GM12878 (cell line): ENCODE measurements around the gene MED19. TPM values are rescaled to one million over a fixed set of nuclear protein-coding genes. Genes with fewer than 3 reads are reported as not detected.

Experiments
- ASH2L ChIP-seq: fragments of 300-600, 200-600 bp; sonication (generic); IDR thresholded peaks from 2 replicates; pipeline ENCODE4 v1.6.1; 2017; ENCODE audit warnings: low read depth, mild to moderate bottlenecking, borderline replicate concordance
- BACH1 ChIP-seq: fragments of 450-650 bp; IDR thresholded peaks from 2 replicates; pipeline ENCODE4 v1.6.1; 2017; ENCODE audit warnings: mild to moderate bottlenecking, borderline replicate concordance
- CBX5 ChIP-seq: sonication (generic); IDR thresholded peaks from 2 replicates; pipeline ENCODE4 v1.6.1; 2016; ENCODE audit warnings: low read depth, moderate library complexity, mild to moderate bottlenecking, inconsistent platforms
- CHD1 ChIP-seq: IDR thresholded peaks from 2 replicates; pipeline ENCODE4 v1.6.1; 2012; ENCODE audit warnings: low read depth, low read length, improper control_type of control experiment
- CREB1 ChIP-seq: IDR thresholded peaks from 2 replicates; pipeline ENCODE4 v1.6.1; 2012; ENCODE audit warnings: low read depth, mild to moderate bottlenecking, inconsistent platforms
- E2F4 ChIP-seq: IDR thresholded peaks from 2 replicates; pipeline ENCODE4 v1.6.1; 2012; ENCODE audit warnings: low read depth, low read length, improper control_type of control experiment
- GATAD2B ChIP-seq: fragments of 450-650 bp; conservative IDR thresholded peaks from 2 replicates; pipeline ENCODE4 v1.6.1; 2017; ENCODE audit warnings: low read depth, mild to moderate bottlenecking, moderate library complexity
- HDAC6 ChIP-seq: fragments of 200-600 bp; sonication (generic); IDR thresholded peaks from one replicate; pipeline ENCODE4 v1.8.0; 2017; ENCODE audit warnings: antibody characterized with exemption; ENCODE audit not compliant: unreplicated experiment
- IRF5 ChIP-seq: fragments of 450-650 bp; IDR thresholded peaks from 2 replicates; pipeline ENCODE4 v1.6.1; 2017; ENCODE audit warnings: borderline replicate concordance
- KLF5 ChIP-seq: fragments of 450-650 bp; IDR thresholded peaks from 2 replicates; pipeline ENCODE4 v1.6.1; 2014; ENCODE audit warnings: mild to moderate bottlenecking; ENCODE audit not compliant: partially characterized antibody
- MTA3 ChIP-seq: IDR thresholded peaks from 2 replicates; pipeline ENCODE4 v1.6.1; 2012; ENCODE audit warnings: low read length, inconsistent platforms, borderline replicate concordance
- MXI1 ChIP-seq: fragments of 150-350 bp; IDR thresholded peaks from 2 replicates; pipeline ENCODE4 v1.6.1; 2011; ENCODE audit warnings: low read depth, mild to moderate bottlenecking, inconsistent platforms, low read length, improper control_type of control experiment
- POLR2AphosphoS5 ChIP-seq: IDR thresholded peaks from 2 replicates; pipeline ENCODE4 v1.6.1; 2011; ENCODE audit warnings: mild to moderate bottlenecking, low read length, inconsistent platforms
- PRDM15 ChIP-seq: fragments of 450-650 bp; formaldehyde crosslinking; IDR thresholded peaks from 2 replicates; pipeline ENCODE4 v1.4.0; 2020; ENCODE audit warnings: mild to moderate bottlenecking, moderate library complexity
- RB1 ChIP-seq: fragments of 450-650 bp; formaldehyde crosslinking; IDR thresholded peaks from 2 replicates; pipeline ENCODE4 v1.6.1; 2017; ENCODE audit warnings: mild to moderate bottlenecking, borderline replicate concordance
- SIN3A ChIP-seq: IDR thresholded peaks from 2 replicates; pipeline ENCODE4 v1.6.1; 2012; ENCODE audit warnings: low read depth, low read length, improper control_type of control experiment
- SMARCA5 ChIP-seq: fragments of 450-650 bp; IDR thresholded peaks from 2 replicates; pipeline ENCODE4 v1.6.1; 2017; ENCODE audit warnings: mild to moderate bottlenecking
- SRF ChIP-seq, 2 experiments: IDR thresholded peaks; 2 replicates each; pipeline ENCODE4 v1.6.1; 2011; ENCODE audit warnings: low read depth in 2 of 2, low read length in 2 of 2, mild to moderate bottlenecking in 1 of 2, moderate library complexity in 1 of 2
- TCF12 ChIP-seq: IDR thresholded peaks from 2 replicates; pipeline ENCODE4 v1.6.1; 2011; ENCODE audit warnings: low read depth, mild to moderate bottlenecking, low read length
- TCF3 ChIP-seq: IDR thresholded peaks from 2 replicates; pipeline ENCODE4 v1.6.1; 2012; ENCODE audit warnings: low read depth, mild to moderate bottlenecking, low read length, borderline replicate concordance; ENCODE audit not compliant: insufficient read depth
- ZNF207 ChIP-seq: fragments of 450-650 bp; IDR thresholded peaks from 2 replicates; pipeline ENCODE4 v1.6.1; 2014; ENCODE audit warnings: antibody characterized with exemption, mild to moderate bottlenecking, borderline replicate concordance
- polyA plus RNA-seq, 11 experiments: library from polyadenylated mRNA; depleted of rRNA in 4 of 11; unstranded in 6 of 11; stranded (reverse) in 5 of 11; fragments of >200 nt; fragmentation: Nextera tagmentation in 4 of 11; fragmentation: Illumina TruSeq in 1 of 11; extraction: Ambion mirVana in 4 of 11; extraction: Trizol in 1 of 11; gene quantifications; 1 replicate in 1 of 11; 2 replicates in 10 of 11; pipeline versions ENCODE4 v1.2.1 to v1.2.3, GENCODE V29; 2011 to 2016; ENCODE audit warnings: inconsistent platforms in 2 of 11, missing spikeins in 2 of 11, low read depth in 1 of 11
- total RNA-seq, 4 experiments: library from RNA; depleted of rRNA in 3 of 4; stranded (reverse); fragments of >200 nt in 3 of 4; fragmentation: Illumina TruSeq in 1 of 4; extraction: Trizol in 1 of 4; gene quantifications; 2 replicates each; pipeline versions ENCODE4 v1.2.1 to v1.2.3, GENCODE V29; 2013 to 2021

MED19 gene
- total and polyA plus RNA-seq, 10 of the 15 experiments (the other 5 are each of a cell fraction or from before 2014, with no cell fraction given) = 4.9 to 28.2 (median 17.3) TPM

- TF ChIP-seq PRDM15 (CRISPR knock-in tag) (no peak), CREB1 (peak; percentile 98), TCF12 (0 out of 2 replicates have a peak, but pooled peaks have one; percentile 16), SRF (IDR thresholded peaks at IDR 0.05; ENCODE audit: low read depth in 2 of 2, low read length in 2 of 2) (peak; percentile 64 to 93), HDAC6 (no peak), MTA3 (no peak), MXI1 (no peak; the same call in 1 of the 2 replicates), GATAD2B (0 out of 2 replicates have a peak, but pooled peaks have one; percentile 17), POLR2AphosphoS5 (peak; percentile 86), RB1 (peak; percentile 85; the same call in 1 of the 2 replicates), SIN3A (peak; percentile 70), ASH2L (no peak), ZNF207 (0 out of 2 replicates have a peak, but pooled peaks have one; percentile 33), CBX5 (no peak), CHD1 (no peak), E2F4 (no peak), BACH1 (peak; percentile 60; the same call in 1 of the 2 replicates), IRF5 (no peak), KLF5 (peak; percentile 7), SMARCA5 (no peak), TCF3 (no peak)
Observed at GRCh38 chr11:57712256-57713150, 488 bp upstream of the MED19 start, which contains the start of gene TMX2 (continued).
